GM18951 (cell line): ENCODE measurements around the gene CRISPLD2.

Experiments used
- POLR2A ChIP-seq: IDR thresholded peaks from 4 replicates; pipeline ENCODE4 v1.6.1; 2011; ENCODE audit warnings: mild to moderate bottlenecking; ENCODE audit not compliant: insufficient read length, insufficient read depth; ENCODE audit errors: extremely low read depth
- in situ Hi-C: fragments of 300-500 bp; cut with MboI; formaldehyde crosslinking; loops from one replicate; pipeline ENCODE4 v1.12.0; 2022; ENCODE audit warnings: low sequenced_read_pairs, mixed read lengths, inconsistent platforms; ENCODE audit not compliant: unreplicated experiment

CRISPLD2 gene

GRCh38 chr16:84874004-84874435, 54.2 kb downstream of the CRISPLD2 start:
- TF ChIP-seq POLR2A: no peak
- in situ Hi-C loops: no loop called here

GRCh38 chr16:84874553-84874952, 54.8 kb downstream of the CRISPLD2 start:
- TF ChIP-seq POLR2A: no peak
- in situ Hi-C loops: no loop called here

- in situ Hi-C loops: no loop called here
- no peak for TF ChIP-seq POLR2A
Measured at GRCh38 chr16:84874983-84875382, 55.2 kb downstream of the CRISPLD2 start.

GRCh38 chr16:84875846-84876245, 56.1 kb downstream of the CRISPLD2 start:
- no peak for TF ChIP-seq POLR2A
- in situ Hi-C loops: no loop called here

- no peak for TF ChIP-seq POLR2A
- in situ Hi-C loops: no loop called here
Measured at GRCh38 chr16:84876873-84877606, 57.3 kb downstream of the CRISPLD2 start.

- TF ChIP-seq POLR2A: no peak
- in situ Hi-C loops: no loop called here
Measured at GRCh38 chr16:84878770-84879169, 59.0 kb downstream of the CRISPLD2 start.

GRCh38 chr16:84879569-84880487, 60.0 kb downstream of the CRISPLD2 start:
- TF ChIP-seq POLR2A: no peak
- in situ Hi-C loops: no loop called here

- in situ Hi-C loops: no loop called here
Measured at GRCh38 chr16:84881702-84882521, 62.1 kb downstream of the CRISPLD2 start.

GRCh38 chr16:84883301-84883700, 63.5 kb downstream of the CRISPLD2 start:
- in situ Hi-C loops: no loop called here

More at GRCh38 chr16:84881702-84882521, 62.1 kb downstream of the CRISPLD2 start:
- TF ChIP-seq POLR2A: no peak

GRCh38 chr16:84884246-84884595, 64.4 kb downstream of the CRISPLD2 start:
- in situ Hi-C loops: no loop called here
- no peak for TF ChIP-seq POLR2A

More at GRCh38 chr16:84883301-84883700, 63.5 kb downstream of the CRISPLD2 start:
- no peak for TF ChIP-seq POLR2A

GRCh38 chr16:84884596-84885341, 65.0 kb downstream of the CRISPLD2 start:
- in situ Hi-C loops: no loop called here
- TF ChIP-seq POLR2A: no peak

GRCh38 chr16:84885342-84885910, 65.6 kb downstream of the CRISPLD2 start:
- TF ChIP-seq POLR2A: no peak
- in situ Hi-C loops: no loop called here

GRCh38 chr16:84886497-84887090, 66.8 kb downstream of the CRISPLD2 start:
- in situ Hi-C loops: no loop called here

More at GRCh38 chr16:84886497-84887090, 66.8 kb downstream of the CRISPLD2 start:
- TF ChIP-seq POLR2A: no peak
